GM21825 (cell line): Measurements from ENCODE around the gene SIX3.

Experiments used
- ATAC-seq: cut with Tn5 transposase; IDR thresholded peaks from one replicate; pipeline ENCODE4 v1.9.1; 2021; ENCODE audit warnings: mild to moderate bottlenecking, moderate library complexity; ENCODE audit not compliant: unreplicated experiment

SIX3 gene

DNA sequence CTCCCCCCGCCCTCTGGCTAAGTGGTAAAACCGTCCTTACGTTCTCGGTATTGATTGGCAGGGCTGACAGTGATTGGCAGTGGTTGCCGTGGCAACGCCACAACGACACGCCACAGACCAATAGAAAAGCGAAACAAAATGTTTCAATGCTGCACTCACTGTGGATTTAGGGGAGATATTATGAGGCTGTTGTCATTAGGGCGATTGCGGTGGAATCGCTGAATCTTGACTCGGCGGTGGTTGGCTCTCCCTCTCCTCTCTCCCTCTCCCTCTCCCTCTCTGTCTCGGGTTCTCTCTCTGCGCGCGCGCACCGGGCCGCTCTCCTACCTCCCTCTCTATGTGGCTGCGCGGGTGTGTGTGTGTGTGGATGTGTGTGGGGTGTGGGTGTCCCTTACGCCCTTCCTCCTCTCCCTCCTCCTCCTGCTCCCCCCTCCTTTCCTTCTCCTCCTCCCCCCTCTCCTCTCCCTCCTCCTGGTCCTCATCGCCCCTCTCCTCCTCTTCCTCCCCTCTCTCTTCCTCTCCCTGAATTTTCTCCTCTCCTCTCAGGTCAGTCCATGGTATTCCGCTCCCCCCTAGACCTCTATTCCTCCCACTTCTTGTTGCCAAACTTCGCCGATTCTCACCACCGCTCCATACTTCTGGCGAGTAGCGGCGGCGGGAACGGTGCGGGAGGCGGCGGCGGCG is at the start of gene SIX3:
SIX3 (plus strand) TSS at position 152 of the 684 bp plus-strand sequence; CDS start at position 555, 403 bp downstream.
- ATAC-seq = no peak

DNA sequence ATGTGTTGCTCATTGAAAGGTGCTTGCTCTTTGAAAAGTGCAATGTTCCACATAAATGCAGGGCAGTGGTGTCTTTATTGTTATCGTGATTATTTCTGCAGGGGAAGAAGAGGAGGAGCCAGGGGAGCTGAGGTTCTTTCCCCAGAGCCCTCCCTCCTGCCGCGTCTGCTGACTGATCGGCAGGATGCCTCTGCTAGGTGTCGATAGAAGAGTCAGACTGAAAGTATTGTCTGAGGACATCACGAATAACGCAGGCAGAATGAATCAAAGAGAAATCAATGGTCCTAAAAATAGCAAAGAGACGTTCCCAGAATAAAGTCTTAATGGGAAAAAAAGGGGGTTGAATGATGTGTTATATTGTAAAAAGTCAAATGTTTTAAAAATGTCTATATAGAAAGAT is 47.4 kb upstream of the SIX3 start:
- ATAC-seq = no peak

DNA sequence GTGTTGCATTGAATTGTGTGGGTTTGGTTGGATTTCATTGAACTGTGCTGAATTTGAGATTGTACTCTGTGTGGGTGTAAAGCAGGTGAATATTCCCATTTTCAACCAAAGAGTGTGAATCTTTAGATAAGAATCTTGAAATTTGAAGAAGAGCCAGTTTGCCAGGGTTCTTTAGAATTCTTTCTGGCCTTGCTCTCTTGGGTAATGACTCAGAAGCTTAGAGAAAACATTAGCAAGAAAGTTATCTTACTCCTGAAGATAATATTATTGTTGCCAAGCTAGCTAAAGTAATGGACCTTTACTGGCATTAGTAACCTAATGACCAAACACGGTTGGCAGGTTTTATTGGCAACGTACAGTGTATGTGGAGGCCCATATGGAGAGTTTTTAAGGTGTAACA is 46.4 kb upstream of the SIX3 start:
- no peak for ATAC-seq

DNA sequence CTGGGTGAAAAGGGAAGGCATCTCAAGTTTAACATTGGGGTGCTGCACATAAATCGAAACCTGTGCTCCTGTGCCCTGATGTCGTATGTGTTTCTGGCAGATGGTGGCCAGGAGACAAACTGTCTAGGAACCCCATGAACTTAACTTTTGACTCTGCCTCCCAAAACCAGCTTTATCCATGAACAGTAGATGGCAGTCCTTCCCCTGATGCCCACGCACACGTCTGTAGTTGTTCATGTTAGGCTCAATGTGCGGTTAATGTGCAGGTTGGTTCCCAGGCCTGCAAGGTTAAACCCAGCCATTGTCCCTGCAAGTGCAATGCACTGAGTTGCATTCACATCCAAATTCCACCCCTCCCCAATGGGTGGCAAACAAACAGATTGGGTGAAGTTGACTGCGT is 44.1 kb upstream of the SIX3 start:
- ATAC-seq = no peak

DNA sequence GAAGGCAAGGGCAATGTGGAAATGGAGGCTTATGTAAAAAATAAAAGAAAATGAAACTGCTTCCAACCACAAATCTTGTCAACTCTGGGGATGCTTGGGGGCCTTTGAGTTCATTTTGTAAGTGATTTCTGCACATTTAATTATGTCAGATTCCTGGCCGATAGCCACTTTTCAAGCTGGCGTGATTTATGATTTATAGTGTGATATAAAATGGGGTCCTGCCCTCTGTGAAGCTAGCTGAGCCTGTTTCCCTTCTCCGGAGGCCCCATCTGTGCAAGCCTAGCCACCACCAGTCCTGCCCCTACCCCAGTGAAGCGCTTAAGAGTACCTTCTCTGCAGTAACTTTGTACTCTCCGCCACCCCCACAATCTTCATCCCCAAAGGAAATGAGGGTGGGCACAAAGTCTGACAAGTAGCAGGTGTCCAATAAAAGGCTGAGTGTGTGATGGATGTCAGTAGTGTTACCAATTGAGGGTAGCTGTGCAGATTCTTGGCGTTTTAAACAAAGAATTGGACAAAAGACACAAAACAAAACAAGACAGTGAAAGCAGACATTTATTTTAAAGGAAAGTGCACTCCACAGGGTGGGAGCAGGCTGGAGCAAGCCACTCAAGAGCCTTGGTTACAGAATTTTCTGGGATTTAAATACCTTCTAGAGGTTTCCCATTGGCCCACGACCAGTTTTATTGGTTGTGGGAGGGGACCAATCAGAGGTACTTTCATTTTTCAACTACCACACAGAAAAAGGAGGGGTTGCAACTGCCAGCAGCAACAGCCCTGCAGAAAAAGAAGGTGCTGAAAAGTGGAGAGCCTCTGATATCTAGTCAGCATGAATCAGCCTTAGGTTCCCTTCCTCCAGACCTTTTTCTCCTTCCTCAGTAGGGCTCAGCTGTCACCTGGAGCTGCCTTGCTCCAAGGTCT is 39.0 kb upstream of the SIX3 start:
- no peak for ATAC-seq

DNA sequence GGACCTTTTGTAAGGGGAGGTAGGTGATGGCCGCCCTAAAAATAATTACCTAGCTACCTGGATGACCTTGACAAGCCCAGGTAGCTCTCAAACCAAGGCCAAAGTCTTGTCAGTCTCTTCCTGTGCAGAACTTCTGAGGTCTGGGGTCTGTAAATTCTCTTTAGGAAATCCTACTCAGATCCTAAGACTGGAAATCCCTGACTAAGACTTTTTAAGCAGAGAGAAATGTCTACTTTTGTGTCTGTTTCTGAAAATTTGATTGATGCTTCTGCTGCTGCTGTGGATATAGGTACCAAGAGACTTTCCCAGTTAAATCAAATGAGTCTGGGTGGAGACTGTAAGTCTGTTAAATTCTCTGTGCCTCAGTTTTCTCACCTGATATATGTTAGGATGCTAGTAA is 36.9 kb upstream of the SIX3 start:
- ATAC-seq = no peak

DNA sequence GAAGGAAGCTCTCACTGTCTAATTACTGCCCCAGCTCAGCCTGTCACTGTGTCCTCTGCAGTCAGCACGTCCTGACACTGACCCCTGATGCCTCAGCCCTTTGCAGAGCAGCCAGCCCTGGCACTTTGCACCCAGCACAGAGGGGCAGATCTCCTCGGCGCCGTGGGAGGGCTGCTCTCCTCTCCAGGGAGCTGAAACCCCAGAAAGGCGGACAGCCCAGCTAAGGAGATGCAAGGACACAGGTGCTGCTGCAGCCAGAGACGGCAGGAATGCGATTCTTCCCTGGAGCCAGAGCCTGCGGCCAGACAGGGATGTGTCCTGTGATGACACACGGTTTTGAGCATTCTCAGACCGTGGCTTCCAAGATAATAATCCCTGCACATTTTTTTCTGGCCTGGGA is 34.5 kb upstream of the SIX3 start:
- no peak for ATAC-seq

DNA sequence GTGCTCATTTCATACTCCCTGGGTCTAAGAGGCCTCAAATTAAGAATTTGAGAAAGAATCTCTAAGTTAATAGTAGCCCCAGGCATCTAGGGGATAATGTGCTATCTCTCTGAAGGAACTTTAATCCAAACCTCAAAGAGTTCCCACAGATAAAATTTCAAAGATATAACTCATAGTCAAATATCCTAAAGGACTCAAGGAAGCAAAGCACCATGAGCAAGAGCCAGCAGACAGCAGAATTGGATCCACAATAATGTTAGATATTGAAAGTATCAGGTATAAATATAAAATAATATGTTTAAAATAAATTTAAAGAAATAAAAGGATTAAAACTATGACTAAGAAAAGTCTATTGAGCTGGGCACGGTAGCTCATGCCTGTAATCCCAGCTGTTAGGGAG is 31.7 kb upstream of the SIX3 start:
- no peak for ATAC-seq

DNA sequence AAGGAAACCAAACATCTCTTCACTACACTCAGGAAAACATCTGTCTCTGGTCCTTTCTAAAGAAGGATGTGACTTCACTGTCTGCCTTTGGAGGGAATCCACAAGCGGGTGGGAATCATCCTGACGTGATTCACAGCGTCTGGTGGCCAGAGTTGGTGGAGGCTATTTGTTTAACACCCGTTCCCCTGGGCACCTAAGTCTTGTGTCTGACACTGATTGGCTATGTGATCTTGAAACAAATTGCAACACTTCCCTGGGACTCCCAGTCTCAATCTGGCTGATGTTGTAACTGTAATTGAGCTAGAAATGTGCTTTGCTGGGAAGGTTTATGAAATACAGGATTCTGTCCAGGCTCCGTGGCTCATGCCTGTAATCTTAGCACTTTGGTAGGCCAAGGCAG is 28.8 kb upstream of the SIX3 start:
- ATAC-seq = no peak

DNA sequence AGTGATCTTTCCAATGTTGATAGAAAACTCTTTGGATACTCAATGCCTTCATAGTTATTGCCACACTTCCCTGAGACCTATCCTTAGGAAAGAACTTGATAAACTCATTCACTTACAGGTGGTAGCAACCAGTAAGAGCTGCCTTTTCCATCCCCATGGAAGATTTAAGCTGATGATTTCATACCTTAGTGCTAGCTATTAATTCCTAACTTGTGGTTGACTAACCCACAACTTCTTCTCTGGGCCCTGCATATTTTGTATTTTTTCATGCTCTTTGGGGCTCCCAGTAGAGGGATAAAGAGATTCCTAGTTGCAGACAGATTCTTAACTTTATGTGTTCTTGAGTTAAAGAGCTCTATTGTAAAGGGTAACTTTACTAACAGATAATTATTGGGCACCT is 25.2 kb upstream of the SIX3 start:
- ATAC-seq = no peak

DNA sequence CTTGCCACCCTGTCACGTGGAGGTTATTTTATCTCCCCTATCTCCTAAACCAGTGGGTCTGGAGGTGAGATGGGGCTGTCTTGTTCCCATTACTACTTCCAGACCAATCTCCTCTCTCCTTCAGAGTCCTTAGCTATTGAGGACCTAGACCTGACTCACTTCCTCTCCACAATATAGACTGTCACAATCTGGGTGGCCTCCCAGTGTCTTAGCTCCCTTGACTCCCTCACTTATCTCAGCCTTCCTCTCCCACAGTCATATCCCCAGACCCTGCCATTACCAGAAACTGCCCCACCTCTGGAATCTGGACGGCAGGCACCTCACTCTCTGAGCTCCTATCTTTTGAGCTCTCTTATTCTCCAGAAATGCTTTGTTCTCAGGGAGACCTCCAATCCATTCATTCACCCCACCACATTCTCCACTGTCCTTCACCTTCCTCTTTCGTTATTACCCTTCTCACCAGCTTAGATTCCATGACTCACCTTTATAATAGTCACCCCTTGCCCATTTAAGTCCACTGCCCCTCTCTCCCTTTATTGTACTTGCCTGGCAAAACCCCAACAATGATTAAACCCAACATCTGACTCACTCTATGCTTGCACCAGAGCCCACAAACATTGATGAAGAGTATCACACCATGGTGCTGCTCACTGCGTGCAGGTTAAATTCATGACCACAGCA is 23.3 kb upstream of the SIX3 start:
- ATAC-seq = no peak

DNA sequence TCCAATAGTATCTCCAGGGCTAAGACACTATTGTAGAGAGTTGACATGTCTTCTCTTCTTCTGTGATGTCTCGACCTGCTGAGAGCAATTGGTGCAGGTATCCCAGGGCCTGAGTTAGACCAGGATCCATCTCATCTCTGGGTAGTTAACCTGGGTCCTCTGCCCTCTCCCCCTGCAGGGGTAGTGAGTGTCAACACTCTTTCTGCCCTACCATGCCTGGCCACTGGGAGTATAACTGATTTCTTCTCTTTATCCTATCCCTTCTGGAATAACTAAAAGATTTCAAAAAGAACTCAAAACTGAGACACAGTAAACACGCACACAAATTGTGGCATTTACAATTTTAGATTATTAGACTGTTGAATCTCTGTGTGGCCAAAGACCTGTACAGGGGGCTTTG is 20.8 kb upstream of the SIX3 start:
- ATAC-seq = no peak

DNA sequence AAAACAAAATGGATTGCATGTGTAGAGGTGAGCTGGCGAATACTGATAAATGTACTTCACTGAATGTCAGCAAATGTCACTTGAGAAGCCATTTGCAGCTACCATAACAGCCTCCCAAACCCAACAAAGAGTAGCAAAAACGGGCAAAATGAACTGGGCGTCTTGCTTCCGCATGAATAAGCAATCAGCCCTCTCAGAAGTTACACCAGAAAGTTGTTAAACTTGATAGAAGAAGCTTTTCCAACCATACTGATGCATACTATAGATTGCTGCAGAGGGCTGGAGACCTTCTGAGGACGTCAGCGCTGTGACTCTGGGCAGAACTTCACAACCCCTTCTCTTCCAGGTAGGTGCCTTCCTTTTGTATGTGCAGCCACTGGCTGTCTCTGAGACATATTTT is 18.7 kb upstream of the SIX3 start:
- no peak for ATAC-seq

DNA sequence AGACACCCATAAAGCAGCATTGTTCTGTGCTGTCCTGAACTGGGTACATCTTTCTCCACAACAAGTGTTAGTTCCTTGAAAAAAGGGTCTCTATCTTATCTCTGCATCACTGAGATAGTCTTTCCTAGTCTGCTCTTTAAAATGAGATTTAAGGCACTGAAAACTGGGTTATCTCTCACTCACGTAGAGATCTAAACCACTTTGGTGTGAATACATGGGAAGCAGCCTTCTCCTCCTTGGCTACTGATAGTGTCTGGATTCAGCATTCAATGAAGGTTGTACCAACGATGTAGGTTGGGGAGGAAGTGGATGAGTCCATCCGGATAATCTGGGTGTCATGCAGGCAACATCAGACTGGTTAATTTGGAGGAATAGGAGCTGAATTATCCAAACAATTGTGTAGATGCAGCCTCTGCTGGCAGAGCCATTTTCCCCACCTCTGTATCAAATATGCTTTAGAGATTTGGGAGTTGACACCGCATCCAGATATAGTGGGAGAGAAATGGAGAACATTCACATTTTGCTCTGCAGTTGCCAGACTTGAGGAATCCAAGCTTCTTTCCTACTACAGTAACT is 15.9 kb upstream of the SIX3 start:
- no peak for ATAC-seq

DNA sequence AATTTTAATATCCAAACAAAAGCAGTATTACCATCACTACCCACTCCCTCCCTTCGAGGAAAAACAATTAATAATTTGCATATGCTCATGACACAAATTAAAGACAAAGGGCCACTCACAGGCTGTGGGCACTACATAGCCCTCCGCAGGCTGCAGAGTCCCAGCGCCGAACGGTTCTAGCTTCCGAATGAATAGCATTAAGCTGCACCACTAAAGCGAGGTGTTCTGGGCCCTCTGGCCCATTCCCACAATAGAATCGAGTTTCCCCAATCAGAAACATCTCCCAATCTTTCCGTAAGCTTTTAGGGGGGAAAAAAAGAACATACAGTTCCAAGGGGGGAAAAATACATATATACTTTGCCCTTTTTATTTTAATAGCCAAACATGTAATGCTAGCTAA is 14.5 kb upstream of the SIX3 start:
- ATAC-seq = no peak

DNA sequence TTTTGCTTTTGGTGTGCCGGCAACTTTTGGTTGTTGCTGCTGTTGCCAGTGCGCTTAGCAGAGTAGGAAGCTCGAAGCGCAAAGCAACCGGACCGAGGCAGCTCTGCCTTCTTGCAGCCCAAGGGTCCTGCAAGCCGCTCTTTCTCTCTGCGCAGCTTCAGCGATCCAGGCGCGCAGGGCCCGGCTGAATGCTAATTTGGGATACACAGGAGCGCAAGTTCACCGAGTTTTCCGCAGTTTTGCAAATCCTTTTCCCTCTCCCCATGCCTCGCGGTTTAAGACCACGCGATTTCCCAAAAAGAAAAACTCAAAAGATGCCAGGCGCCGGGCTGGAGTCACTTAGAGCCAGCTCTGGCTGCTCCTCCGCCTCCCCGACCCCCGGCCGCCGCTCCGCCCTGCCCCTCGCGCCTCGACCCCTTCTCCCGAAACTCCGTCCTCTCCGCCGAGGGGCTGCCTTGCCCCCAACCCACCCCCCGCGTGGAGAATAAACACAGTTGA is 13.5 kb upstream of the SIX3 start:
- ATAC-seq = no peak

DNA sequence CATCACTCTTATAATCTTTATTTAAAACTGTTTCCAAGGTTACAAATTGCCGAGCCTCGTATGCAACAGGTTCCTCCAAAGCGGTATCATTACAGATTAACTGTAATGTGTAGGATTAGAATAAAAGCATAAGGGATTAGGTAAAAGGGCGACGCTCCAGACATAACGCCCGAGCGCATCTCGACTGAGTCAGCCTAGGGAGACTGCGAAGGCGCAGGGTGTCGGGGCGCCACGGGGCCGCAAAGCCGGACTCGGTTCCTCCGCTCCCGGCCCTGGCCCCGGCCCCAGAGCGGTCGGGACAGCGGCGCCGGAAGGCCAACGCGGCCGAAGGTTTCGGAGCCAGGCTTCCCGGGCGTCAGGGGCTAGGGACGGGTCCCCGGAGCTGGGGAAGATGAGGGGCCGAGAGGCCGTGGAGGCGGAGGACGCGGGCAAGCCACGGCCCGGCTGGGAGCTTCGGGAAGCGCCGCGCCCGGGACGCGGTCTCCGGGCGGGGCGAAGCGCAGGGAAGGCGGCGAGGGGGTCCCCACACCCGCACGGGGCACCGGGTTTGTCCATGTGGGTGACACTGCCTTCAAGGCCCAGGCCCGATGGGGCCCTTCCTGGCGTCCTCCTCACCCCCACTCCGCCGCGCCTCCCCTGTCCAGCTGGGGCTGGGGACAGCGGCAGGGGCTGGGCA is 12.9 kb upstream of the SIX3 start:
- ATAC-seq = no peak

DNA sequence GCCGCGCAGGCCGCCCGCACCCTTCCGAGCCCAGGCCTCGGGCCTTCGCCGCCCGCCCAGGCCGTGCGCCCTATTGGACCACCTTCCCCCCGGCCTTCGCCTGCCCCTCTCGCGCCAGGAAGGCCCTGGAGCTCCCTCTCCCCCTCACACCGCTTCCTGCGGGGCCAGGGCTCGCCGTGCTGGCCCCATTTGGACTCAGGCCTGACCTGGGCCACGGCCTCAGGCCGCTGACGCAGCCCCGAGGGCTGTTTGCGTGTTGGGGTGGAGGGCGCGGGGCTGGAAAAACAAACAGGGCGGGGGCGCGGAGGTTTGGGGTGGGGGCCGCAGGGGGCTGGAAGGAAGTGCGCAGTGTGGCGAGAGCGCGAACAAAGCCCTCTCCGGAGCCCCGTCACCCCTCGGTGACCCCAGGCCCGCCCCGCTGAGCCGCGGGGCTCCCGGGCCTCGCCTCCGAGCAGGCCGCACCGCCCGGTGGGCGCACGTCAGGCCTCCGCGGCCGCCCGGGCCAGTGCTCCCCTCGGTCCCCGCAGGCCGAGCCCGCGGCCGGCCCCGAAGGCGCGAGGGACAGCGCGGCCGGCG is 12.3 kb upstream of the SIX3 start:
- no peak for ATAC-seq

DNA sequence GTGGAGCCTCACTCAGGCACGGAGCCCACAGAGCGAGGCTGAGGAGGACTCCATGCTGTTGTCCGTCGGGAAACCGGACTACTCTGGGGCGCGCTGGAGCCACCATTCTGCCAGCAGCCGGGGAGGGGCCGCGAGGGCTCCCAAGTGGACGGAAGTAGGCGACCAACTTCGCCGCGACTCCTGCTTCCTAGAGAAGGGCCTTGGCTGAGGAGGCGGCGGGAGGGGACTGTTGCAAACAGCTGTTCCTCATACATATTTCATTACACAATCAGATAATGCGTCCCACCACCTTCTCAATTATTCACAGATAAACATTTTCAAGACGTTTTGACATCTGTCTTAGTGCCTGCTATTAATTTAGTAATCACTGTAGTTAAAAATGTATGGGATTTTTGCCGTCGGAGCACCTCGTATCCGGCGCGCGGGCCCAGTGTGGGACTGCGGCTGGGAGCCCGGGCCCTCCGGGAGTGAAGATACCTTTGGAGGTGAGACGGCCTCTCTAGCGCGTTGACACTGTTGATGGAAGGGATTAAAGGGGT is 11.7 kb upstream of the SIX3 start:
- ATAC-seq = no peak
